Nephron (organoid): Measurements from ENCODE around the gene RIN1.

Source experiments
- H3K27ac Mint-ChIP-seq, 3 experiments: 2 replicates each; pipeline ENCODE4 v1.8.0; 2020; ENCODE audit warnings: mixed read lengths in 3 of 3, mild to moderate bottlenecking in 2 of 3, moderate library complexity in 1 of 3
- H3K27me3 Mint-ChIP-seq: 2 replicates; pipeline ENCODE4 v1.8.0; 2021; ENCODE audit warnings: low read depth, mild to moderate bottlenecking, moderate library complexity, mixed read lengths
- H3K36me3 Mint-ChIP-seq: 2 replicates; pipeline ENCODE4 v1.8.0; 2020; ENCODE audit warnings: low read depth, mixed read lengths
- H3K4me1 Mint-ChIP-seq: 2 replicates; pipeline ENCODE4 v1.8.0; 2020; ENCODE audit warnings: mixed read lengths
- H3K4me3 Mint-ChIP-seq, 3 experiments: 2 replicates each; pipeline ENCODE4 v1.8.0; 2020; ENCODE audit warnings: mild to moderate bottlenecking in 3 of 3, mixed read lengths in 3 of 3, moderate library complexity in 2 of 3
- H3K9me3 Mint-ChIP-seq: 2 replicates; pipeline ENCODE4 v1.8.0; 2020; ENCODE audit warnings: mixed read lengths
- TF ChIP-seq, protein P1 (sequence below), 3 experiments: fragments of 200-600 bp; sonication (generic); IDR thresholded peaks; one replicate each; pipeline ENCODE4 v1.5.0; 2021; ENCODE audit warnings: antibody characterized with exemption in 3 of 3; ENCODE audit not compliant: unreplicated experiment in 3 of 3

Gene RIN1

DNA sequence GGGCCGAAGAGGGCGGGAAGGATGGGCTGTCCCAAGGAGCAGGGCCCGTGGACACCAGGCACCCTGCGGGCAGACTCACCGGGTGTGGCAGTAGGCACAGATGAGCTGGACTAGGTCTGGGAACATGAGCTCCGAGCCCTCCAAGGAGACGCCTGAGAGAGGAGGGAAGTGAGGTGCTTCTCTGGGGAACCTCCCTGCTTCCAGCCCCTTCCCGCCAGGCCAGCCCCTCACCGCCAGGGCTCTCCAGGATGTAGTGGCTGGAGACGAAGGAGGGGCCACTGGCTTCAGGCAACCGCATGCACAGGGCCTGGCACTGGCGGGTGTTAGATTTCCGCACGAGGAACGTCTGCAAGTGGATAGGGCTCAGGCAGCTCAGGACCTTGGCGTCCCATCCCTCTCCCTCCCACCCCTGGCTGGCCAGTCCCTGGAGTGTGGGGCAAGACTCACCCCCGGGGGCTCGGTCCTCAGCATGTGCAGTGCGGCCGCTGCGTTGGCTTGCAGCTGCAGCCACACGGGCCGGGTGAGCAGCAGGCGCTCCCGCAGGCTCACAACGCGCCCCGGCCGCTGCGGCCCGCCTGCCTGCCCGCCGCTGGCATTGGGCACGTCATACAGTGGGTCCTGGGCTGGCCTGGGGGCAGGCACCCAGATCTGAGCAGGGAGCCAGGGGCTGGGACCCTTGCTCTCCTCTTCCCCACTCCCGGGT lies 552 bp downstream of the RIN1 start:
- TF ChIP-seq, protein P1, sequence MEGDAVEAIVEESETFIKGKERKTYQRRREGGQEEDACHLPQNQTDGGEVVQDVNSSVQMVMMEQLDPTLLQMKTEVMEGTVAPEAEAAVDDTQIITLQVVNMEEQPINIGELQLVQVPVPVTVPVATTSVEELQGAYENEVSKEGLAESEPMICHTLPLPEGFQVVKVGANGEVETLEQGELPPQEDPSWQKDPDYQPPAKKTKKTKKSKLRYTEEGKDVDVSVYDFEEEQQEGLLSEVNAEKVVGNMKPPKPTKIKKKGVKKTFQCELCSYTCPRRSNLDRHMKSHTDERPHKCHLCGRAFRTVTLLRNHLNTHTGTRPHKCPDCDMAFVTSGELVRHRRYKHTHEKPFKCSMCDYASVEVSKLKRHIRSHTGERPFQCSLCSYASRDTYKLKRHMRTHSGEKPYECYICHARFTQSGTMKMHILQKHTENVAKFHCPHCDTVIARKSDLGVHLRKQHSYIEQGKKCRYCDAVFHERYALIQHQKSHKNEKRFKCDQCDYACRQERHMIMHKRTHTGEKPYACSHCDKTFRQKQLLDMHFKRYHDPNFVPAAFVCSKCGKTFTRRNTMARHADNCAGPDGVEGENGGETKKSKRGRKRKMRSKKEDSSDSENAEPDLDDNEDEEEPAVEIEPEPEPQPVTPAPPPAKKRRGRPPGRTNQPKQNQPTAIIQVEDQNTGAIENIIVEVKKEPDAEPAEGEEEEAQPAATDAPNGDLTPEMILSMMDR (IDR thresholded peaks at IDR 0.05; ENCODE audit: unreplicated experiment in 3 of 3): no peak
- H3K4me3 Mint-ChIP-seq: peak overlapping the region; percentile 92 to 95 (median 95)
- H3K9me3 Mint-ChIP-seq: no peaks in the 10 kb centered on the region
- H3K4me1 Mint-ChIP-seq: peaks cover 15% of the 10 kb centered on the region
- H3K27me3 Mint-ChIP-seq: peaks cover 6% of the 10 kb centered on the region
- peaks cover 9% of the 10 kb centered on the region for H3K36me3 Mint-ChIP-seq
- H3K27ac Mint-ChIP-seq: peak overlapping the region in 1 of 3 experiments; percentile 38

DNA sequence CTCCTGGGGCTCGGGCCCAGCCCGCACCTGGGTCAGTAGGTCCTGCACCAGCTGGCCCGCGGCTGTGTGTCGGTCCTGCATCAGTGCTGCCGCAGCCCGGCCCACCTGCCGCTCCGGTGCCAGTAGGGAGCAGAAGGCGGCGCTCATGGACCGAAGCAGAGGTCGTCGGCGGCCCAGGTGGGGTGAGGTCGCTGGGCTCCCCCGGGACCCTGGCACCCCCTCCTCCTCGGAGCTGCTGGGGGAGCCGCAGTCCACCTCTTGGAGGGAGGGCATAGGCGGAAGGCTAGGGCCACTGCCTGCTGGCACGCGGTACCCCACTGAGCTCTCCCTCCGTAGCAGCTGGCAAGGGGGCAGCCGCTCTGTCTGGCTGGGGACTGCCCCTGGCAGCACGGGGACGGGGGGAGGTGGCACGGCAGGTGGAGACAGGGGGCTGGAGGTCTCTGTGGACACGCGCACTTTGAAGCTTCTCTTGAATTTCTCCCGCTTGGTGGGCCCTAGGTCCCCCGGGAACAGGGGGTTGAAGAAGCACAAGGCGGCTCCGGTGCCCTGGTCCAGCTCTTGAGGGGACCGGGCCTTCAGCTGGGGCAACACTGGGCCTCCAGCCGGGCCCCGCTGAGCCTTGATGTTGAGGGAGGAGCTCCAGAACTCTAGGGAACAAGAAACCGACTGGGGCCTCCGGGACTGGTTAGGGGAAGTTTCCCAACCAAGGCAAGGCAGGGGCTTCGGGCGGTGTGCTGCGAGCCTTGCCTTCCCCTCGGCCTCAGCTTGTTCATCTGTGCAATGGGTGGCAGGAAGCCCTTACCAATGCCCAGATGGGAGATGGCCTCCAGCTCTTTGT lies 1.4 kb downstream of the RIN1 start:
- peaks cover 6% of the 10 kb centered on the region for H3K27me3 Mint-ChIP-seq
- peak overlapping the region; percentile 71 to 73 (median 73) for H3K4me3 Mint-ChIP-seq
- H3K36me3 Mint-ChIP-seq: peaks cover 7% of the 10 kb centered on the region
- no peak overlapping the region for H3K27ac Mint-ChIP-seq
- TF ChIP-seq, protein P1 (IDR thresholded peaks at IDR 0.05; ENCODE audit: unreplicated experiment in 3 of 3): no peak
- H3K4me1 Mint-ChIP-seq: peaks cover 15% of the 10 kb centered on the region
- no peaks in the 10 kb centered on the region for H3K9me3 Mint-ChIP-seq

DNA sequence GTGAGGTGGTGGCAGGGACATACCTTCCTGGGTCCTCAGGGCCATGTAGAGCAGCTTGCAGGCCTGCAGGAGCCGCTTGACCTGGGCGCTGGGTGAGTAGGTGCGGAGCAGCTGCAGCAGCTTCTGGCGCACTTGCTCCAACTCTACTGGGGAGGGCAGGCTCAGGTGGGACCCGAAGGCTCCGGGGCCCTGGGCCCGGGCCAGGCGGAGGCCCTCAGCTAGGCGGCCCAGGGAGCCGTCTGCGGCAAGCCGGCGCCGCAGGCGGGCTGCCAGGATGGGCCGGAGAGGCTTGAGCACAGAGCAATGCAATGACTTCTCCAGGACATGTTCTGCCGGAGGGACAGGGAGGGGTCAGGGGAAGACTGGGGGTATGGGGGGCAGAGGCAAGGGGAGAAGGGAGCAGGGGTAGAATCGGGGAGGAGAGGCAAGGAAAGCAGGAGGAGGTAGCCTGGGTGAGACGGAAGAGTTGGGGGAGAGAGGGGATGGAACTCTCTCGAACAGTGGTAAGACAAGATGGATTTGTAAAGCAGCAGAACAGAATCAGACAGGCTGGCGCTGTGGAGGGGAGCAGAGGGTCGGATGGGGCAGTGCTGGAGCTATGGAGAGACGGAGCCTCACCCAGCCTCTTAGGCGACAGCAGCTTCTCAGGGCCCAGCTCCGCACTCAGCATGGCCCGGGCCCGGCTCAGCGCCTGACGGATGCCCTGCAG lies 2.2 kb downstream of the RIN1 start:
- Mint-ChIP-seq H3K4me3 (peak overlapping the region; percentile 35 to 70 (median 57)), H3K36me3 (peaks cover 5% of the 10 kb centered on the region), H3K9me3 (no peaks in the 10 kb centered on the region), H3K27me3 (peaks cover 6% of the 10 kb centered on the region), H3K4me1 (peaks cover 15% of the 10 kb centered on the region), H3K27ac (no peak overlapping the region)
- TF ChIP-seq, protein P1 (IDR thresholded peaks at IDR 0.05; ENCODE audit: unreplicated experiment in 3 of 3): no peak

DNA sequence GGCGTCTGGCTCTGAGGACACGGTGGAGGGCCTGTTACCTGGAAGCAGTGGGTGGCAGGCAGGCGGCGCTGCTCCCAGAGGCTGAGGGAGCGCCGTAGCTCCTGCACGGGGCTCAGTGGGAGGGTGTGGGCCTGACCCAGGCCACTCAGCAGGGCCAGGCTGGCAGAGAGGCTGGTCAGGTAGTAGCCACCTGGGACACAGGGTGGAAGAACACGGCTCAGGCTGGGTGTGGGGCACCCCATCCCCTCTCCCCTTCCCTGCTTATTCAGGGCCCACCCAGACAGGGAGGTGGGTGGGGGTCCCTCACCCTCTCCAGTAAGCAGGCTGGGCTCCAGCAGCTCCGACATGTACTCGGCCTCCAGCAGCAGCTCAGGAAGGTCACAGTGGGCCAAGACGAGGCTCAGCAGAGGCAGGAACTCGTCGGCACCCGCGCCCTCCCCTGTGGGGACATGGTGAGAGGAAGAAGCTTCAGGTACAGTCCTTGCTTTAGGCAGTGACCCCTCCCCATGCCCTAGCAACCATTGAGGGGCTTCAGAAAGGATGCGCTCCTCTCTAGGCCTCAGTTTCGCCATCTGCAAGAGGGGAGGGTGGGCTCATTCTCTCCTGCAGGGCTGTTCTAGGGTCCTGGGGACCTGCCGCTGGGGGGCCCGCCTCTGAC lies 2.9 kb downstream of the RIN1 start:
- H3K4me3 Mint-ChIP-seq: no peak overlapping the region
- H3K36me3 Mint-ChIP-seq: no peaks in the 10 kb centered on the region
- peaks cover 19% of the 10 kb centered on the region for H3K4me1 Mint-ChIP-seq
- TF ChIP-seq, protein P1 (IDR thresholded peaks at IDR 0.05; ENCODE audit: unreplicated experiment in 3 of 3): no peak
- H3K27ac Mint-ChIP-seq: no peak overlapping the region
- no peaks in the 10 kb centered on the region for H3K9me3 Mint-ChIP-seq
- H3K27me3 Mint-ChIP-seq: peaks cover 6% of the 10 kb centered on the region

DNA sequence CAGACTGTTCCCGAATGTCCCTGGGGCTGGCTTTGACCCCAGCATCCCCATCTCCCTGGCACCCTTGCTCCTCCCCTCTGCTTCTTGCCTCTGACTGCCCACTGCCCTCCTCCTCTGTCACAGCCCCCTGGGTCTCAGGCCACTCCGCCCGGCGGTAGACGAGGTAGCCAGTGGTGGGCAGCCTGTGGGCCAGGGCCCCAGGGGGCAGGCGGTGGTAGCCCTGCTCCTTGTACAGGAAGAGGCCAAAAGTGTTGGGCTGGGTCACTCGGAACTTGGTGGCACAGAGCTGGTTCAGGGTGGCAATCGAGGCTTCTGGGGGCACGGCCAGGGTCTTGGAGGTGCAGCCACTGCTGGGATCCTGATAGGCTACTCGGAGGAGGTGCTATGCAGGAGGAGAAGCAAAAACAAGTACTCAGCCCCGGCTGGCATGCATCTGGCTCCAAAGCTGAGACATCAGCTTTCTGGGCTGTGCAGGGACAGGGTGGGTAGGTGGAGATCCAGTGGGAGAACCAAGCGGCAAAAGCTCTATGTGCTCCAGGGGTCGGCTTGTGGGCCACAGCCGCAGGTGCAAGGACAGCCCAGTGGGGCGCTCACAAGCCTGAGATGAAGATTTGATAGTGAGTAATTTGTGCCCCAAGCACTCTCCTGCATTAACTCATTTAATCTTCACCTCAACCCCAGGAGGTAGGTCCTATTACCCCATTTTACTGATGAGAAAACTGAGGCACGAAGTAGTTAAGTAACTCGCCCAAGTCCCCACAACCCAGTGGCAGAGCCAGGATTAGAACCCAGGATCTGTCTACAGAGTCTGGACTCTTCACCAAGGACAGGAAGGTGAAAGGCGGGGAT lies 3.6 kb downstream of the RIN1 start:
- TF ChIP-seq, protein P1 (IDR thresholded peaks at IDR 0.05; ENCODE audit: unreplicated experiment in 3 of 3): no peak
- Mint-ChIP-seq H3K9me3 (no peaks in the 10 kb centered on the region), H3K27me3 (peaks cover 6% of the 10 kb centered on the region), H3K36me3 (no peaks in the 10 kb centered on the region), H3K4me1 (peaks cover 24% of the 10 kb centered on the region), H3K27ac (no peak overlapping the region), H3K4me3 (no peak overlapping the region)
